AG09309 (cell line): ENCODE measurements around the gene PACS2.
"Not testable (repeated sequence)": the region's sequence is repeated elsewhere in the genome, so short reads cannot be mapped to it uniquely, and the experiment has no call there.

ENCODE experiments used
- DNase-seq: peaks from one replicate; pipeline ENCODE4 v3.0.0-alpha.2; 2010; ENCODE audit warnings: low read depth
- H3K4me3 ChIP-seq: 2 replicates; pipeline ENCODE4 v1.5.1; 2011; ENCODE audit warnings: mild to moderate bottlenecking, low read depth, low read length, moderate library complexity; ENCODE audit not compliant: control insufficient read depth
- CTCF ChIP-seq: IDR thresholded peaks from 2 replicates; pipeline ENCODE4 v1.5.1; 2011; ENCODE audit warnings: mild to moderate bottlenecking, low read depth, low read length, inconsistent platforms; ENCODE audit not compliant: insufficient read depth, control insufficient read depth; ENCODE audit errors: missing control alignments

Gene PACS2

GRCh38 chr14:105282098-105282725, 32.3 kb upstream of the PACS2 start:
- TF ChIP-seq CTCF, result no peak
- DNase-seq, result no peak
- no peak overlapping the region for H3K4me3 ChIP-seq

- no peak for TF ChIP-seq CTCF
Observed at GRCh38 chr14:105283028-105283427, 31.5 kb upstream of the PACS2 start.

GRCh38 chr14:105283899-105284298, 30.6 kb upstream of the PACS2 start:
- no peak for TF ChIP-seq CTCF
- DNase-seq, result no peak
- H3K4me3 ChIP-seq, result no peak overlapping the region

More at GRCh38 chr14:105283028-105283427, 31.5 kb upstream of the PACS2 start:
- no peak overlapping the region for H3K4me3 ChIP-seq
- no peak for DNase-seq

GRCh38 chr14:105285174-105285573, 29.4 kb upstream of the PACS2 start:
- no peak overlapping the region for H3K4me3 ChIP-seq
- no peak for TF ChIP-seq CTCF
- no peak for DNase-seq

- no peak overlapping the region for H3K4me3 ChIP-seq
- no peak for TF ChIP-seq CTCF
- no peak for DNase-seq
Observed at GRCh38 chr14:105286759-105287144, 27.8 kb upstream of the PACS2 start.

- H3K4me3 ChIP-seq, result no peak overlapping the region
- DNase-seq, result no peak
- no peak for TF ChIP-seq CTCF
Observed at GRCh38 chr14:105287249-105288102, 27.1 kb upstream of the PACS2 start.

- DNase-seq, H3K4me3 ChIP-seq: not testable (repeated sequence)
Observed at GRCh38 chr14:105288936-105289335, 25.6 kb upstream of the PACS2 start.
